Caco-2 (cell line): ENCODE data around the gene ADAMTS3. TPM values are rescaled to one million over a fixed set of nuclear protein-coding genes. Genes with fewer than 3 reads are reported as not detected.
A peak's percentile ranks its signal among the peaks of the same experiment; 100 is the strongest.

ENCODE experiments used
- BruUV-seq: library from RNA; stranded (reverse); fragments of 400-500 nt; replicated peaks from 2 replicates; lab custom pipeline; 2021; lab: Mats Ljungman, UMichigan
- CTCF ChIA-PET: fragments of 300-600 bp; sonication (Branson Sonifier 250); formaldehyde crosslinking; loops from one replicate; lab custom pipeline; 2022; ENCODE audit warnings: antibody characterized with exemption; lab: Charles Lee
- POLR2A ChIA-PET: fragments of 300-600 bp; sonication (Branson Sonifier 250); formaldehyde crosslinking; loops from one replicate; lab custom pipeline; 2022; ENCODE audit warnings: antibody characterized with exemption; lab: Charles Lee
- DNase-seq, 2 experiments: peaks; one replicate each; pipeline versions ENCODE4 v3.0.0 to v3.0.0-alpha.2; 2020 to 2022
- H3K27me3 ChIP-seq: replicated peaks from 2 replicates; pipeline ENCODE4 v1.6.0; 2011; ENCODE audit warnings: low read length; ENCODE audit not compliant: control insufficient read depth, insufficient read depth
- H3K36me3 ChIP-seq: 2 replicates; pipeline ENCODE4 v1.5.1; 2011; ENCODE audit warnings: low read length; ENCODE audit not compliant: control insufficient read depth, insufficient read depth
- H3K4me1 ChIP-seq: fragments of 250-450 bp; sonication (Bioruptor Pico); 2 replicates; pipeline ENCODE4 v1.5.1; 2020; ENCODE audit warnings: mild to moderate bottlenecking
- H3K4me3 ChIP-seq: 2 replicates; pipeline ENCODE4 v1.5.1; 2011; ENCODE audit warnings: low read depth, mild to moderate bottlenecking, control low read depth, low read length
- H3K9me3 ChIP-seq: fragments of 250-450 bp; sonication (Bioruptor Pico); 2 replicates; pipeline ENCODE4 v1.5.1; 2020; ENCODE audit warnings: mild to moderate bottlenecking, moderate library complexity
- H3K27ac Mint-ChIP-seq: one replicate; pipeline ENCODE4 v1.8.0; 2022; ENCODE audit warnings: mixed read lengths; ENCODE audit not compliant: unreplicated experiment
- H3K27me3 Mint-ChIP-seq: one replicate; pipeline ENCODE4 v1.8.0; 2022; ENCODE audit warnings: mixed read lengths; ENCODE audit not compliant: insufficient read depth, unreplicated experiment
- H3K36me3 Mint-ChIP-seq: one replicate; pipeline ENCODE4 v1.8.0; 2022; ENCODE audit warnings: mild to moderate bottlenecking, mixed read lengths; ENCODE audit not compliant: insufficient read depth, unreplicated experiment
- H3K4me1 Mint-ChIP-seq: one replicate; pipeline ENCODE4 v1.8.0; 2022; ENCODE audit warnings: low read depth, mixed read lengths; ENCODE audit not compliant: unreplicated experiment
- H3K4me3 Mint-ChIP-seq: one replicate; pipeline ENCODE4 v1.8.0; 2022; ENCODE audit warnings: mild to moderate bottlenecking, moderate library complexity, mixed read lengths; ENCODE audit not compliant: unreplicated experiment
- H3K9me3 Mint-ChIP-seq: one replicate; pipeline ENCODE4 v1.8.0; 2022; ENCODE audit warnings: mixed read lengths; ENCODE audit not compliant: unreplicated experiment
- CTCF ChIP-seq, 2 experiments: fragments of 200-600 bp in 1 of 2; IDR thresholded peaks; 1 replicate in 1 of 2; 2 replicates in 1 of 2; pipeline versions ENCODE4 v1.5.1 to v1.8.0; 2011 to 2022; ENCODE audit warnings: antibody characterized with exemption in 1 of 2, control low read depth in 1 of 2, inconsistent platforms in 1 of 2, low read depth in 1 of 2, low read length in 1 of 2, mild to moderate bottlenecking in 1 of 2, moderate library complexity in 1 of 2; ENCODE audit not compliant: insufficient read depth in 1 of 2, severe bottlenecking in 1 of 2, unreplicated experiment in 1 of 2
- intact Hi-C: fragments of 100-400 bp; cut with micrococcal nuclease; formaldehyde crosslinking; loops from one replicate; pipeline ENCODE4 v1.10.0; 2022; ENCODE audit not compliant: unreplicated experiment
- total RNA-seq: library from RNA; stranded (reverse); gene quantifications from 2 replicates; pipeline ENCODE4 v1.2.3, GENCODE V29; 2022

Gene ADAMTS3
- total RNA-seq, 1 experiment from 2014 or later, result not detected

GRCh38 chr4:72326692-72327632 is 242.1 kb downstream of the ADAMTS3 start:
- H3K4me3 Mint-ChIP-seq, result no peak overlapping the region
- ChIA-PET CTCF (interaction anchor here (0.7 to 1.6 kb wide), 4 partner anchors 9 to 696 kb away, joined by 3 to 5 read pairs (median 4); no protein-coding TSS in a partner anchor), POLR2A (no interaction called here)
- BruUV-seq, result no TSS peak
- H3K36me3 Mint-ChIP-seq, result no peaks in the 10 kb centered on the region
- H3K4me3 ChIP-seq, result no peak overlapping the region
- H3K9me3 ChIP-seq, result no peaks in the 10 kb centered on the region
- H3K27me3 Mint-ChIP-seq, result no peaks in the 10 kb centered on the region
- DNase-seq, result peak in 1 of 2 experiments; percentile 21
- H3K4me1 Mint-ChIP-seq, result no peaks in the 10 kb centered on the region
- no peaks in the 10 kb centered on the region for H3K9me3 Mint-ChIP-seq
- H3K27ac Mint-ChIP-seq, result no peak overlapping the region
- H3K4me1 ChIP-seq, result no peaks in the 10 kb centered on the region
- H3K27me3 ChIP-seq, result no peaks in the 10 kb centered on the region; the same call in 1 of the 2 replicates
- intact Hi-C loops, result loop anchor here (1.0 kb wide), 2 partner anchors 142 to 694 kb away; no protein-coding TSS in a partner anchor
- H3K36me3 ChIP-seq, result no peaks in the 10 kb centered on the region
- TF ChIP-seq CTCF (IDR thresholded peaks at IDR 0.05; ENCODE audit: insufficient read depth in 1 of 2, low read depth in 1 of 2, low read length in 1 of 2, severe bottlenecking in 1 of 2, unreplicated experiment in 1 of 2), result peak; percentile 54 to 56

- no peak for TF ChIP-seq CTCF (IDR thresholded peaks at IDR 0.05; ENCODE audit: insufficient read depth in 1 of 2, low read depth in 1 of 2, low read length in 1 of 2, severe bottlenecking in 1 of 2, unreplicated experiment in 1 of 2)
- Mint-ChIP-seq H3K9me3 (no peaks in the 10 kb centered on the region), H3K27me3 (no peaks in the 10 kb centered on the region), H3K4me1 (no peaks in the 10 kb centered on the region), H3K4me3 (no peak overlapping the region), H3K27ac (no peak overlapping the region), H3K36me3 (no peaks in the 10 kb centered on the region)
- ChIA-PET POLR2A (no interaction called here), CTCF (no interaction called here)
- no peak for DNase-seq
- intact Hi-C loops, result no loop called here
- no TSS peak for BruUV-seq
- H3K4me3 ChIP-seq, result no peak overlapping the region
- H3K4me1 ChIP-seq, result peaks cover 5% of the 10 kb centered on the region; the same call in 1 of the 2 replicates
- H3K9me3 ChIP-seq, result no peaks in the 10 kb centered on the region
- H3K27me3 ChIP-seq, result no peaks in the 10 kb centered on the region; the same call in 1 of the 2 replicates
- no peaks in the 10 kb centered on the region for H3K36me3 ChIP-seq
These were observed 243.8 kb downstream of the ADAMTS3 start for GRCh38 chr4:72325215-72325614.

GRCh38 chr4:72323227-72323626 is 245.8 kb downstream of the ADAMTS3 start:
- peaks cover 7% of the 10 kb centered on the region; the same call in 1 of the 2 replicates for H3K4me1 ChIP-seq
- no peaks in the 10 kb centered on the region for H3K9me3 ChIP-seq
- H3K27me3 ChIP-seq, result no peaks in the 10 kb centered on the region
- H3K9me3 Mint-ChIP-seq, result no peaks in the 10 kb centered on the region
- POLR2A ChIA-PET, result interaction anchor here (0.7 kb wide), 1 partner anchor 8 kb away, joined by 3 read pairs; no protein-coding TSS in a partner anchor
- H3K27me3 Mint-ChIP-seq, result no peaks in the 10 kb centered on the region
- no peak overlapping the region for H3K4me3 ChIP-seq
- no TSS peak for BruUV-seq
- H3K36me3 Mint-ChIP-seq, result no peaks in the 10 kb centered on the region
- no peak for TF ChIP-seq CTCF (IDR thresholded peaks at IDR 0.05; ENCODE audit: insufficient read depth in 1 of 2, low read depth in 1 of 2, low read length in 1 of 2, severe bottlenecking in 1 of 2, unreplicated experiment in 1 of 2)
- H3K4me1 Mint-ChIP-seq, result no peaks in the 10 kb centered on the region
- H3K4me3 Mint-ChIP-seq, result no peak overlapping the region
- DNase-seq, result no peak
- intact Hi-C loops, result no loop called here
- no peaks in the 10 kb centered on the region for H3K36me3 ChIP-seq
- CTCF ChIA-PET, result interaction anchor here (0.6 kb wide), 1 partner anchor 11 kb away, joined by 3 read pairs; no protein-coding TSS in a partner anchor
- no peak overlapping the region for H3K27ac Mint-ChIP-seq
